ENCODE results near the gene DUSP14. TPM values are rescaled to one million over a fixed set of nuclear protein-coding genes. Genes with fewer than 3 reads are reported as not detected.

DUSP14 gene
- total and polyA plus RNA-seq, 2 of the 8 experiments (the other 6 are each of a cell fraction or from before 2014, with no cell fraction given): 22.1 to 37.9 TPM

DNA sequence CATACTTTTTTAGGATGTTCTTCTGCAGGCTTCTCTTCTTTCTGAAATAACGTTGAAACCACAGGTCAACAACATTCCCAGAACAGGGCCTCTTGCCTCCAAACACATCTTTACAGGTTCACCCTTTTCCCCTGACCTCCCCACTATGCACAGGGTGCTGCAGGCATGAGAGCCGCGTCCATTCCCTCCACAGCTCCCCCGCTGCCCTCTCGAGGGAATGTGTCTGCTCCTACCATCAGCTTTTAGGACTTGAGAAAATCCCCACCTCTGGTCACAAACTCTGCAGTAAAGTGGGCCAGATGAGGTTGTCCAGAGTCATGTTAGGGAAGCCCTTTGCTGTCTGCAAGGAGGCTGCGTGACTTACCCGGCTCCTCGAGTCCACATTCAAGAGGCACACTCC is 30.5 kb downstream of the DUSP14 start:
- H3K9me3 ChIP-seq (ENCODE audit: insufficient read depth in 2 of 2, low read depth in 1 of 2, low read length in 1 of 2): no peaks in the 10 kb centered on the region
- no peak overlapping the region for H2AK5ac ChIP-seq (ENCODE audit: low read depth, low read length)
- no peak overlapping the region for H2AFZ ChIP-seq (ENCODE audit: low read length)
- H3K23me2 ChIP-seq (ENCODE audit: low read depth, low read length): no peaks in the 10 kb centered on the region; the same call in 1 of the 2 replicates
- no peak overlapping the region for H2BK5ac ChIP-seq (ENCODE audit: low read depth, low read length)
- H4K91ac ChIP-seq (replicated peaks; ENCODE audit: insufficient read length, low read length): no peak overlapping the region
- POLR2A ChIA-PET (ENCODE audit: partially characterized antibody): interaction anchor here (0.5 kb wide), 1 partner anchor 12 kb away, joined by 3 read pairs; no protein-coding TSS in a partner anchor
- H3K79me1 ChIP-seq (ENCODE audit: low read depth, low read length): no peaks in the 10 kb centered on the region; the same call in 1 of the 2 replicates
- CTCF ChIA-PET (ENCODE audit: partially characterized antibody): interaction anchor here (1.1 to 4.8 kb wide), 6 partner anchors 14 to 324 kb away, joined by 3 to 27 read pairs (median 6); no protein-coding TSS in a partner anchor
- H3K4ac ChIP-seq (replicated peaks; ENCODE audit: insufficient read length, low read depth, low read length): no peak overlapping the region
- no peak overlapping the region for H2BK12ac ChIP-seq (ENCODE audit: low read depth, low read length)
- H2BK120ac ChIP-seq (replicated peaks; ENCODE audit: low read depth, low read length): no peak overlapping the region
- H4K5ac ChIP-seq (ENCODE audit: insufficient read length, low read depth, low read length): no peak overlapping the region
- WGBS, 2 experiments (ENCODE audit: extremely low coverage in 1 of 2, insufficient coverage in 1 of 2, insufficient read length in 1 of 2, insufficient replicate concordance in 2 of 2, low coverage in 1 of 2, low lambda C conversion rate in 2 of 2, missing lambda C conversion rate in 1 of 2): 93% methylated on average over 8 of the region's 8 CpGs; no CpG with 5 or more reads in 1 of the 2 experiments
- no peak overlapping the region for H3K56ac ChIP-seq (replicated peaks; ENCODE audit: insufficient read length, low read depth, low read length)
- H3K27me3 ChIP-seq (replicated peaks in 1 of 4; ENCODE audit: control insufficient read depth in 3 of 4, extremely low read depth in 1 of 4, insufficient read depth in 3 of 4, low read length in 3 of 4): no peaks in the 10 kb centered on the region
- H4K8ac ChIP-seq (ENCODE audit: extremely low read depth, insufficient read depth, low read length): no peak overlapping the region
- H3K18ac ChIP-seq (ENCODE audit: extremely low read depth, low read length): no peak overlapping the region
- no peaks in the 10 kb centered on the region for H3K4me1 ChIP-seq (replicated peaks in 1 of 4; ENCODE audit: control insufficient read depth in 3 of 4, insufficient read depth in 4 of 4, low read length in 3 of 4)
- H4K20me1 ChIP-seq (replicated peaks in 1 of 2; ENCODE audit: control insufficient read depth in 1 of 2, insufficient read depth in 2 of 2, low read length in 2 of 2): no peaks in the 10 kb centered on the region
- no peak overlapping the region for H2BK15ac ChIP-seq (ENCODE audit: low read length)
- H3K4me3 ChIP-seq (ENCODE audit: extremely low read depth in 1 of 4, insufficient read depth in 2 of 4, low read depth in 3 of 4, low read length in 4 of 4): no peak overlapping the region
- no peak for TF ChIP-seq KDM4A (IDR thresholded peaks at IDR 0.05; ENCODE audit: low read depth, low read length, severe bottlenecking)
- peak in 1 of 2 experiments; percentile 18; a peak in 1 of 4 replicates for TF ChIP-seq RAD21 (IDR thresholded peaks at IDR 0.05 in 1 of 2, conservative IDR thresholded peaks at IDR 0.05 in 1 of 2; ENCODE audit: low read depth in 2 of 2, low read length in 2 of 2)
- TF ChIP-seq, protein P1, sequence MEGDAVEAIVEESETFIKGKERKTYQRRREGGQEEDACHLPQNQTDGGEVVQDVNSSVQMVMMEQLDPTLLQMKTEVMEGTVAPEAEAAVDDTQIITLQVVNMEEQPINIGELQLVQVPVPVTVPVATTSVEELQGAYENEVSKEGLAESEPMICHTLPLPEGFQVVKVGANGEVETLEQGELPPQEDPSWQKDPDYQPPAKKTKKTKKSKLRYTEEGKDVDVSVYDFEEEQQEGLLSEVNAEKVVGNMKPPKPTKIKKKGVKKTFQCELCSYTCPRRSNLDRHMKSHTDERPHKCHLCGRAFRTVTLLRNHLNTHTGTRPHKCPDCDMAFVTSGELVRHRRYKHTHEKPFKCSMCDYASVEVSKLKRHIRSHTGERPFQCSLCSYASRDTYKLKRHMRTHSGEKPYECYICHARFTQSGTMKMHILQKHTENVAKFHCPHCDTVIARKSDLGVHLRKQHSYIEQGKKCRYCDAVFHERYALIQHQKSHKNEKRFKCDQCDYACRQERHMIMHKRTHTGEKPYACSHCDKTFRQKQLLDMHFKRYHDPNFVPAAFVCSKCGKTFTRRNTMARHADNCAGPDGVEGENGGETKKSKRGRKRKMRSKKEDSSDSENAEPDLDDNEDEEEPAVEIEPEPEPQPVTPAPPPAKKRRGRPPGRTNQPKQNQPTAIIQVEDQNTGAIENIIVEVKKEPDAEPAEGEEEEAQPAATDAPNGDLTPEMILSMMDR (IDR thresholded peaks at IDR 0.05; ENCODE audit: control extremely low read depth in 1 of 3, insufficient read depth in 1 of 3, low read depth in 1 of 3, low read length in 3 of 3): peak in 2 of 3 experiments; percentile 16 to 19; a peak in 2 of 4 replicates
- no peak for TF ChIP-seq ATF2 (IDR thresholded peaks at IDR 0.05; ENCODE audit: low read length)
- H2BK20ac ChIP-seq (ENCODE audit: low read length): no peak overlapping the region
- no peak overlapping the region for H3K23ac ChIP-seq (ENCODE audit: insufficient read length)
- H3K9ac ChIP-seq (replicated peaks in 1 of 4; ENCODE audit: extremely low read depth in 1 of 4, low read depth in 3 of 4, low read length in 3 of 4): no peak overlapping the region
- no peaks in the 10 kb centered on the region for H3K79me2 ChIP-seq (ENCODE audit: control insufficient read depth in 1 of 2, insufficient read depth in 2 of 2, low read length in 2 of 2)
- DNase-seq (ENCODE audit: low read depth in 1 of 2, low spot score in 2 of 2) (no peak), FAIRE-seq (no peak)
- no peak overlapping the region for H3K14ac ChIP-seq (ENCODE audit: insufficient read length)
- H3K27ac ChIP-seq (ENCODE audit: low read depth, low read length): no peak overlapping the region
- H3K36me3 ChIP-seq (ENCODE audit: control insufficient read depth in 2 of 4, insufficient read depth in 4 of 4, low read length in 3 of 4): peaks cover 0 to 28% (median 6%) of the 10 kb centered on the region in 4 experiments; a peak in 5 of 8 replicates
- H3K4me2 ChIP-seq (ENCODE audit: insufficient read depth in 1 of 2, low read depth in 2 of 2, low read length in 2 of 2): no peak overlapping the region
